Fibroblast of pulmonary artery (primary cell): Measurements from ENCODE around the gene ERFL.

ENCODE experiments used
- DNase-seq: peaks from one replicate; pipeline ENCODE4 v3.0.0-alpha.2; 2010; ENCODE audit warnings: low read depth
- H3K4me3 ChIP-seq: replicated peaks from 2 replicates; pipeline ENCODE4 v1.5.1; 2011; ENCODE audit warnings: low read depth, mild to moderate bottlenecking, control low read depth, low read length, moderate library complexity
- CTCF ChIP-seq: IDR thresholded peaks from 2 replicates; pipeline ENCODE4 v1.5.1; 2011; ENCODE audit warnings: mild to moderate bottlenecking, control low read depth, low read length, inconsistent platforms; ENCODE audit errors: missing control alignments

ERFL gene

GRCh38 chr19:41906271-41906670 is 22.0 kb downstream of the ERFL start:
- DNase-seq = no peak
- no peak overlapping the region for H3K4me3 ChIP-seq
- TF ChIP-seq CTCF = no peak

- no peak for DNase-seq
- no peak for TF ChIP-seq CTCF
- no peak overlapping the region for H3K4me3 ChIP-seq
Measured at GRCh38 chr19:41905273-41906002, 22.8 kb downstream of the ERFL start.

- H3K4me3 ChIP-seq = no peak overlapping the region
- TF ChIP-seq CTCF = no peak
- DNase-seq = no peak
Measured at GRCh38 chr19:41904118-41904870, 24.0 kb downstream of the ERFL start.

GRCh38 chr19:41903193-41903953 is 24.9 kb downstream of the ERFL start:
- DNase-seq = no peak
- no peak for TF ChIP-seq CTCF
- H3K4me3 ChIP-seq = no peak overlapping the region

GRCh38 chr19:41902594-41902993 is 25.7 kb downstream of the ERFL start:
- TF ChIP-seq CTCF = no peak
- no peak overlapping the region for H3K4me3 ChIP-seq
- no peak for DNase-seq

GRCh38 chr19:41901707-41902360 is 26.4 kb downstream of the ERFL start:
- DNase-seq = no peak
- TF ChIP-seq CTCF = no peak
- H3K4me3 ChIP-seq = no peak overlapping the region
